ENCODE measurements around the gene TEDDM1.

TEDDM1 gene

DNA sequence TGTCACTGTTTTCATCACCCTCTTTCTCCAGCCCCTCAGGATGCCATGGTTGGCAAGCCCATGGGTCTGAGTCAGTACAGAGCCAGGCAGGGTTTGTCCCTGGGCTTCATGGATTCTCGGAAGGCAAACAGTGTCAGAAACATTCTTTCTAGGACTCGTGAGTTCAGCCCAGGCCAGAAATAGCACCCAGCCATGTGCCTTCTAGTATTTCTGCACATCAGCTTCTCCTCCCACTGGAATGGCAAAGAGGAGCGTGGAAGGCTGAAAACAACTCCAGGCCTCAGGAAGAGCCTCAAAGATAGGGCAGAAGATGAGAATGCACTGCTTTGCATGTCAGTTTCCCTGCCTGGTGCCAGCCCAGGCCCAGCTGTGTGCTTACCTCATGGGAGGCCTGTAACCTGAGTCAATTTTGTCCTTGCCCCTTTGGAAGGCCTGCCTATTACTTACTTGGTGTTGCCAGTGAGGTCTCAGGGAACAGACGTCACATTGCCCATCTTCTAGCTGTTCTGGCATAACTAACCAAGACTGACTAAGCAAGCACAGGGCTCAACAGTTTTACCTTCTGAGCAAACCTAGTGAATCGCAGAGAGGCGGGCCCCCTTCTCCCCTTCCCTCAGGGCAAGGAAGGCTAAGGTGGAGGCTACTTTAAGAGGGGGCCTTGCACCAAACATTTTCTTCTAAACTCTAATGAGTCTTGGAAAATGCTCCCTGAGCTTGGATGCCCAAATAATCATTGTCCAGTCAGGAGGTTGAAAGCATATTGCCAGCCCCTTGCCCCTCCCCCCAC is 51.3 kb downstream of the TEDDM1 start:
- no peak overlapping the region for H3K27ac ChIP-seq
- TF ChIP-seq, protein P1, sequence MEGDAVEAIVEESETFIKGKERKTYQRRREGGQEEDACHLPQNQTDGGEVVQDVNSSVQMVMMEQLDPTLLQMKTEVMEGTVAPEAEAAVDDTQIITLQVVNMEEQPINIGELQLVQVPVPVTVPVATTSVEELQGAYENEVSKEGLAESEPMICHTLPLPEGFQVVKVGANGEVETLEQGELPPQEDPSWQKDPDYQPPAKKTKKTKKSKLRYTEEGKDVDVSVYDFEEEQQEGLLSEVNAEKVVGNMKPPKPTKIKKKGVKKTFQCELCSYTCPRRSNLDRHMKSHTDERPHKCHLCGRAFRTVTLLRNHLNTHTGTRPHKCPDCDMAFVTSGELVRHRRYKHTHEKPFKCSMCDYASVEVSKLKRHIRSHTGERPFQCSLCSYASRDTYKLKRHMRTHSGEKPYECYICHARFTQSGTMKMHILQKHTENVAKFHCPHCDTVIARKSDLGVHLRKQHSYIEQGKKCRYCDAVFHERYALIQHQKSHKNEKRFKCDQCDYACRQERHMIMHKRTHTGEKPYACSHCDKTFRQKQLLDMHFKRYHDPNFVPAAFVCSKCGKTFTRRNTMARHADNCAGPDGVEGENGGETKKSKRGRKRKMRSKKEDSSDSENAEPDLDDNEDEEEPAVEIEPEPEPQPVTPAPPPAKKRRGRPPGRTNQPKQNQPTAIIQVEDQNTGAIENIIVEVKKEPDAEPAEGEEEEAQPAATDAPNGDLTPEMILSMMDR (conservative IDR thresholded peaks at IDR 0.05), result no peak
- no peak for TF ChIP-seq ZFX (IDR thresholded peaks at IDR 0.05)

Measured in C4-2B (cell line).